ENCODE data around the gene KTN1.

DNA sequence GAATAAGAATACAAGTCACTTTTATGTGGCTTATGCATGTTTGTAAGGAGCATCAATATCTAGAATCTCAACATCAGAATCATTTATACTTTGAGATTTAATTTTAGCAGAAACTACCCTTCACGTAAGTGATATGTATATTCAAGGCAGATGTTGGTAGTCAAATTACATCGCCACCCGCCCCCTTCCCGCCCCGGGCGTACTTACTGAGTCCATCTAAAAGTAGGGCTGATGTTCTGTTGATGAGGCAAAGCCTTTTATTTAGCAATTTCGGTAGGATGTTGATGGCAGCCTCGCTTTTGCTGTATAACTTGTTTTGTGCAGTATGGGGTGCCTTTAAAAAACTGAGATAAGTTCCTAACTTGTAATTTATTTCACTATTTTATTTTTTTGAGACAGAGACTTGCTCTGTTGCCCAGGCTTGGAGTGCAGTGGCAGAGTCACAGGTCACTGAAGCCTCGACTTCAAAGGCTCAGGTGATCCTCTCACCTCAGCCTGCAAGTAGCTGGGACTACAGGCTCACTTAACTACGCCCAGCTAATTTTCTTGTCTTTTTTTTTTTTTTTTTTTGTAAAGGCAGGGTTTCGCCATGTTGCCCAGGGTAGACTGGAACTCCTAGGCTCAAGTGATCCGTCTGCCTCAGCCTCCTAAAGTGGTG, 30.8 kb downstream of the KTN1 start:
- no peak for TF ChIP-seq CTCF (IDR thresholded peaks at IDR 0.05; ENCODE audit: insufficient read depth, low read length, poor library complexity, severe bottlenecking)
- no peak for TF ChIP-seq EZH2phosphoT487 (conservative IDR thresholded peaks at IDR 0.05; ENCODE audit: low read length)
